Measurements from ENCODE around the gene GSTCD.

- TF ChIP-seq CTCF (IDR thresholded peaks at IDR 0.05) (no peak), POLR2A (IDR thresholded peaks at IDR 0.05) (no peak)
These were observed 128.5 kb downstream of the GSTCD start for GRCh38 chr4:105837037-105837436.
